IMR-90 (cell line): ENCODE data around the gene PPM1F. TPM values are rescaled to one million over a fixed set of nuclear protein-coding genes. Genes with fewer than 3 reads are reported as not detected.
A peak's percentile ranks its signal among the peaks of the same experiment; 100 is the strongest.

Experiments
- ATAC-seq: fragments of 200-7000 bp; cut with Tn5 transposase; 2 replicates; pipeline ENCODE4 v1.9.1; 2020; ENCODE audit warnings: low read depth, mild to moderate bottlenecking, moderate library complexity
- BruUV-seq: library from RNA; stranded (reverse); fragments of 400-500 nt; replicated peaks from 2 replicates; lab custom pipeline; 2021; lab: Mats Ljungman, UMichigan
- CTCF ChIA-PET: fragments of 300-600 bp; formaldehyde crosslinking; extraction: SDS; loops from one replicate; lab custom pipeline; 2021; ENCODE audit warnings: antibody characterized with exemption; lab: Yijun Ruan, JAX
- POLR2A ChIA-PET: fragments of 300-600 bp; sonication (Branson Sonifier 250); formaldehyde crosslinking; loops from one replicate; lab custom pipeline; 2022; ENCODE audit warnings: antibody characterized with exemption; ENCODE audit not compliant: unreplicated experiment; lab: Charles Lee
- DNase-seq: peaks from one replicate; pipeline ENCODE4 v3.0.0; 2013
- H2AFZ ChIP-seq: replicated peaks from 2 replicates; pipeline ENCODE3; 2013; ENCODE audit warnings: low read length, mild to moderate bottlenecking; ENCODE audit not compliant: poor library complexity
- H2AK5ac ChIP-seq: 2 replicates; pipeline ENCODE4 v1.6.1; 2013; ENCODE audit warnings: low read depth, low read length, inconsistent platforms
- H2AK9ac ChIP-seq: replicated peaks from 2 replicates; pipeline ENCODE3; 2013; ENCODE audit warnings: mild to moderate bottlenecking, low read depth, low read length, moderate library complexity; ENCODE audit not compliant: poor library complexity
- H2BK120ac ChIP-seq: 2 replicates; pipeline ENCODE4 v1.6.1; 2013; ENCODE audit warnings: low read depth, low read length, inconsistent platforms
- H2BK15ac ChIP-seq: 3 replicates; pipeline ENCODE4 v1.6.1; 2013; ENCODE audit warnings: low read depth, low read length, inconsistent platforms
- H2BK20ac ChIP-seq: 2 replicates; pipeline ENCODE4 v1.6.1; 2013; ENCODE audit warnings: low read depth, mild to moderate bottlenecking, inconsistent platforms, low read length, moderate library complexity
- H2BK5ac ChIP-seq: 2 replicates; pipeline ENCODE4 v1.6.1; 2013; ENCODE audit warnings: mild to moderate bottlenecking, low read depth, low read length, inconsistent platforms; ENCODE audit not compliant: poor library complexity, severe bottlenecking
- H3K14ac ChIP-seq: replicated peaks from 2 replicates; pipeline ENCODE4 v1.6.1; 2013; ENCODE audit warnings: low read depth, low read length, inconsistent platforms
- H3K18ac ChIP-seq: 2 replicates; pipeline ENCODE4 v1.6.1; 2013; ENCODE audit warnings: low read depth, low read length, control low read depth
- H3K23ac ChIP-seq: 2 replicates; pipeline ENCODE4 v1.6.1; 2013; ENCODE audit warnings: low read depth, low read length, inconsistent platforms
- H3K27ac ChIP-seq: 2 replicates; pipeline ENCODE4 v1.5.1; 2013; ENCODE audit warnings: mild to moderate bottlenecking, control low read depth, low read length; ENCODE audit not compliant: insufficient read depth
- H3K27me3 ChIP-seq: 2 replicates; pipeline ENCODE4 v1.6.1; 2013; ENCODE audit warnings: low read length; ENCODE audit not compliant: control insufficient read depth, insufficient read depth
- H3K36me3 ChIP-seq: 2 replicates; pipeline ENCODE4 v1.6.1; 2013; ENCODE audit warnings: low read length, mixed read lengths; ENCODE audit not compliant: control insufficient read depth, insufficient read depth
- H3K4ac ChIP-seq: 2 replicates; pipeline ENCODE4 v1.6.1; 2013; ENCODE audit warnings: low read depth, low read length, inconsistent platforms
- H3K4me1 ChIP-seq: 2 replicates; pipeline ENCODE4 v1.6.1; 2013; ENCODE audit warnings: low read length, mixed read lengths; ENCODE audit not compliant: control insufficient read depth, insufficient read depth
- H3K4me2 ChIP-seq: 2 replicates; pipeline ENCODE4 v1.6.1; 2013; ENCODE audit warnings: low read depth, mild to moderate bottlenecking, control low read depth, low read length, moderate library complexity
- H3K4me3 ChIP-seq: 2 replicates; pipeline ENCODE4 v1.5.1; 2013; ENCODE audit warnings: low read depth, mild to moderate bottlenecking, control low read depth, low read length, moderate library complexity; ENCODE audit not compliant: insufficient read depth
- H3K56ac ChIP-seq: 2 replicates; pipeline ENCODE4 v1.6.1; 2013; ENCODE audit warnings: low read length, inconsistent platforms; ENCODE audit not compliant: insufficient read depth; ENCODE audit errors: extremely low read depth
- H3K79me1 ChIP-seq, 2 experiments: 2 replicates each; pipeline ENCODE4 v1.6.1; 2013; ENCODE audit warnings: low read length in 2 of 2, inconsistent platforms in 1 of 2, low read depth in 1 of 2
- H3K9ac ChIP-seq: 2 replicates; pipeline ENCODE4 v1.6.1; 2013; ENCODE audit warnings: low read depth, low read length, control low read depth
- H3K9me1 ChIP-seq: 2 replicates; pipeline ENCODE4 v1.6.1; 2013; ENCODE audit warnings: low read length, inconsistent platforms; ENCODE audit not compliant: insufficient read depth
- H3K9me3 ChIP-seq: 2 replicates; pipeline ENCODE4 v1.6.1; 2013; ENCODE audit warnings: low read length; ENCODE audit not compliant: control insufficient read depth, insufficient read depth
- H4K20me1 ChIP-seq: 2 replicates; pipeline ENCODE4 v1.6.1; 2013; ENCODE audit warnings: low read length, inconsistent platforms; ENCODE audit not compliant: insufficient read depth
- H4K5ac ChIP-seq: 2 replicates; pipeline ENCODE4 v1.6.1; 2013; ENCODE audit warnings: mild to moderate bottlenecking, low read depth, low read length, control low read depth
- H4K8ac ChIP-seq, 2 experiments: 2 replicates each; pipeline ENCODE4 v1.6.1; 2013; ENCODE audit warnings: low read depth in 2 of 2, low read length in 2 of 2, control low read depth in 1 of 2, inconsistent platforms in 1 of 2
- H4K91ac ChIP-seq: 2 replicates; pipeline ENCODE4 v1.6.1; 2013; ENCODE audit warnings: low read depth, low read length, inconsistent platforms; ENCODE audit not compliant: insufficient read depth
- RFX5 ChIP-seq: IDR thresholded peaks from 2 replicates; pipeline ENCODE4 v1.8.0; 2012; ENCODE audit warnings: low read depth, mild to moderate bottlenecking, low read length, moderate library complexity
- WGBS, 2 experiments: methylation state at CpG; one replicate each; pipeline versions ENCODE4 v1.1.5 to v1.1.7; 2013; ENCODE audit warnings: missing lambda C conversion rate in 2 of 2; ENCODE audit not compliant: insufficient read length in 1 of 2; ENCODE audit errors: extremely low coverage in 2 of 2; 5-methylcytosine and 5-hydroxymethylcytosine counted together
- dilution Hi-C: fragments of 300-500 bp; cut with HindIII; formaldehyde crosslinking; loops from one replicate; pipeline ENCODE4 v1.14.3; 2018; ENCODE audit warnings: low sequenced_read_pairs; ENCODE audit not compliant: unreplicated experiment
- in situ Hi-C: fragments of 300-500 bp; cut with MboI; formaldehyde crosslinking; loops from 3 replicates; pipeline ENCODE4 v1.14.3; 2019; ENCODE audit warnings: low sequenced_read_pairs, inconsistent platforms, mixed read lengths
- intact Hi-C: fragments of 100-400 bp; cut with micrococcal nuclease; formaldehyde crosslinking; loops from 2 replicates; pipeline ENCODE4 v1.10.0; 2022
- polyA plus RNA-seq, 3 experiments: library from polyadenylated mRNA; depleted of rRNA; stranded (reverse); fragments of >200 nt; gene quantifications; 2 replicates each; pipeline ENCODE4 v1.2.3, GENCODE V29; 2012; ENCODE audit warnings: low replicate concordance in 1 of 3
- total RNA-seq: library from RNA; depleted of rRNA; stranded (reverse); fragments of >200 nt; gene quantifications from 2 replicates; pipeline ENCODE4 v1.2.3, GENCODE V29; 2012

The PPM1F gene
- total and polyA plus RNA-seq, 2 of the 4 experiments (the other 2 are of a cell fraction) = 20.8 to 30.3 TPM

DNA sequence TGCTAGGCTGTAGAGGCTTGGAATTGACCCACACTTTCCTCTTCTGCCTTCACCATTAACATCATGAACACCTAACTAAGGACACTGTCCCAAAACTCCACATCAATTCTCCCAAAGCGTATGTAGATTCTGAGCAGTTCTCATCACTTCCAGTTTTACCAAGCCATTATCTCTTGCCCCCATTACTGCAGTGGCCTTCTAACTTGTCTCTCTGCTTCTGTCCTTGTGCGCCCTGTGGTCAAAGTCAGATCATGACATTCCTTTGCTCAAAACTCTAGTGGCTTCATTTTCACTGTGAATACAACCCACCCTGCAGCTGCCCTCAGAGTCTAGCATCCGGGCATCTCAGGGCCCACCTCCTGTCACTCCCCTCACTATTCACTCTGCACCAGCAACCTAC is 43.0 kb upstream of the PPM1F start:
- no peak overlapping the region for H3K56ac ChIP-seq
- ATAC-seq (no peak), DNase-seq (no peak)
- H2BK120ac ChIP-seq = no peak overlapping the region
- H3K79me1 ChIP-seq = no peaks in the 10 kb centered on the region
- no peak overlapping the region for H3K14ac ChIP-seq
- no peak for TF ChIP-seq RFX5
- H3K4me3 ChIP-seq = no peak overlapping the region
- H4K8ac ChIP-seq = no peak overlapping the region
- no peak overlapping the region for H2BK15ac ChIP-seq
- H3K9ac ChIP-seq = no peak overlapping the region
- dilution Hi-C loops = no loop called here
- no TSS peak for BruUV-seq
- no peak overlapping the region for H2AK5ac ChIP-seq
- no peak overlapping the region for H3K4ac ChIP-seq
- H3K23ac ChIP-seq = no peak overlapping the region
- in situ Hi-C loops = no loop called here
- H2BK5ac ChIP-seq = no peak overlapping the region
- intact Hi-C loops = no loop called here
- H3K9me3 ChIP-seq = no peaks in the 10 kb centered on the region
- peak overlapping the region; percentile 17 for H2AFZ ChIP-seq
- no peak overlapping the region for H4K91ac ChIP-seq
- no peak overlapping the region for H2AK9ac ChIP-seq
- no peaks in the 10 kb centered on the region for H4K20me1 ChIP-seq
- H4K5ac ChIP-seq = no peak overlapping the region
- no peak overlapping the region for H2BK20ac ChIP-seq
- 48% methylated on average over 2 of the region's 3 CpGs; no CpG with 5 or more reads in 1 of the 2 experiments for WGBS, 2 experiments
- no peak overlapping the region for H3K18ac ChIP-seq
- ChIA-PET CTCF (no interaction called here), POLR2A (no interaction called here)
- H3K27ac ChIP-seq = no peak overlapping the region
- H3K36me3 ChIP-seq = no peaks in the 10 kb centered on the region
- no peaks in the 10 kb centered on the region for H3K4me1 ChIP-seq
- H3K27me3 ChIP-seq = peaks cover 55% of the 10 kb centered on the region
- H3K9me1 ChIP-seq = no peaks in the 10 kb centered on the region
- H3K4me2 ChIP-seq = no peak overlapping the region
